Heart right ventricle (tissue), 16 donors: ENCODE measurements around the gene TSC1. TPM values are rescaled to one million over a fixed set of nuclear protein-coding genes. Genes with fewer than 3 reads are reported as not detected.

Experiments
- ATAC-seq, 8 donors: fragments of 200-7000 bp; cut with Tn5 transposase; one replicate each; pipeline ENCODE4 v1.9.1; 2020; ENCODE audit warnings: mild to moderate bottlenecking in 8 of 8, moderate library complexity in 8 of 8, moderate number of reproducible peaks in 1 of 8
- DNase-seq, 2 donors: peaks; one replicate each; pipeline ENCODE4 v3.0.0-alpha.2; 2020
- H3K27ac ChIP-seq, 10 donors: fragments of 200-600 bp; sonication (generic) in 2 of 10; one replicate each; pipeline versions ENCODE4 v1.5.0 to v1.8.0; 2020 to 2022; ENCODE audit warnings: mild to moderate bottlenecking in 3 of 10
- H3K27me3 ChIP-seq, 7 donors: fragments of 200-600 bp; one replicate each; pipeline ENCODE4 v1.8.0; 2021 to 2022; ENCODE audit warnings: mild to moderate bottlenecking in 2 of 7
- H3K36me3 ChIP-seq, 9 donors: fragments of 200-600 bp; sonication (generic) in 1 of 9; one replicate each; pipeline versions ENCODE4 v1.5.0 to v1.8.0; 2020 to 2022; ENCODE audit warnings: mild to moderate bottlenecking in 2 of 9
- H3K4me1 ChIP-seq, 9 donors: fragments of 200-600 bp; sonication (generic) in 1 of 9; one replicate each; pipeline versions ENCODE4 v1.5.0 to v1.8.0; 2020 to 2022; ENCODE audit warnings: mild to moderate bottlenecking in 4 of 9
- H3K4me3 ChIP-seq, 10 donors: fragments of 200-600 bp; sonication (generic) in 2 of 10; one replicate each; pipeline versions ENCODE4 v1.5.0 to v1.8.0; 2020 to 2022; ENCODE audit warnings: mild to moderate bottlenecking in 7 of 10, moderate library complexity in 2 of 10
- H3K9me3 ChIP-seq, 11 donors: fragments of 200-600 bp in 10 of 11; sonication (generic) in 2 of 11; one replicate each; pipeline versions ENCODE4 v1.5.0 to v1.8.0; 2013 to 2022; ENCODE audit warnings: mild to moderate bottlenecking in 2 of 11, control low read depth in 1 of 11, moderate library complexity in 1 of 11
- CTCF ChIP-seq, 9 donors: fragments of 200-600 bp; sonication (generic) in 2 of 9; IDR thresholded peaks; one replicate each; pipeline versions ENCODE4 v1.5.0 to v1.8.0; 2021 to 2022; ENCODE audit warnings: antibody characterized with exemption in 9 of 9, mild to moderate bottlenecking in 5 of 9, moderate library complexity in 1 of 9
- WGBS, 2 donors: extraction: QIAGEN DNeasy Blood & Tissue Kit; methylation state at CpG; one replicate each; pipeline ENCODE4 v1.1.7; 2013; ENCODE audit warnings: inconsistent platforms in 1 of 2; 5-methylcytosine and 5-hydroxymethylcytosine counted together
- intact Hi-C, 10 donors: fragments of 100-400 bp; cut with DNase I; formaldehyde crosslinking; loops; one replicate each; pipeline versions ENCODE4 v1.11.1 to v1.14.2; 2022
- polyA plus RNA-seq, 2 donors: library from polyadenylated mRNA; stranded (reverse); fragments of 200-250 nt; gene quantifications; one replicate each; pipeline ENCODE4 v1.2.3, GENCODE V29; 2013
- total RNA-seq, 10 donors: library from RNA; stranded (reverse); fragmentation: NEBNext Ultra II Directional in 3 of 10; extraction: Animal tissue kit (Norgen Biotek cat#: 25700) in 3 of 10; gene quantifications; one replicate each; pipeline versions ENCODE4 v1.2.1 to v1.2.4, GENCODE V29; 2021 to 2023
- donor health status: Arrhythmogenic right ventricular cardiomyopathy.
- donor health status: ischemic (EF 13 %, LVEDD 7.1; RV severe dilation, severe dysfunction).
- donor health status: healthy with polysubstance abuse.
- donor health status: DM: no; HTN: yes; CAD: no.
- donor health status: DM: no; HTN: no; CAD: no.
- donor health status: ischemic (EF 25% LVEDD 6.9; RV normal size, moderate dysfunction).
- donor health status: ischemic (EF 25% LVEDD 5.7; RV mildly dilated, moderate dysfunction).
- donor health status: healthy.
- donor health status: DM: yes; HTN: yes; CAD: no.
- donor health status: Ischemic cardiomyopathy.
- donor health status: ischemic (EF 35%, LVEDD 5.7; RV mildly dilated, moderate dysfunction).
- donor health status: nonischemic (EF 11% LVEDD 7.7; RV severe dilation, severe dysfunction).
- donor health status: DM: yes; HTN: yes; CAD: no.
- donor health status: PGD.
- donor health status: ischemic (EF 29% LVEDD 5.4; RV normal size, mild dysfunction).
- donor health status: nonischemic (EF 23%, LVEDD 6.1; RV moderate dilation, normal function).

TSC1 gene
- total and polyA plus RNA-seq, 12 donors: 7.7 to 72.9 (median 51.2) TPM

- peaks cover 0 to 81% (median 76%) of the 10 kb centered on the region in 7 donors for H3K27me3 ChIP-seq
- 74% methylated on average over 5 of the region's 5 CpGs for WGBS, 2 donors
Measured at GRCh38 chr9:132980157-132980556, 35.7 kb upstream of the TSC1 start.

GRCh38 chr9:132978451-132979131, 34.2 kb upstream of the TSC1 start, which contains the start of gene GFI1B:
Gene GFI1B, plus strand, starts transcription at chr9:132978694. Its CDS starts 7,985 bp downstream, at chr9:132986679.
- intact Hi-C loops: loop anchor here in 2 of 10 donors (10.0 kb wide), 2 partner anchors 174 to 564 kb away; partner anchors contain the start of gene CFAP77 (in 1 of the 2)
- DNase-seq: no peak
- WGBS, 2 donors: 18 to 19% methylated on average over 26 of the region's 26 CpGs
- Histone ChIP-seq H3K27me3 (peaks cover 0 to 74% (median 64%) of the 10 kb centered on the region in 7 donors), H3K9me3 (no peaks in the 10 kb centered on the region), H3K4me1 (peaks cover 0 to 5% (median 0%) of the 10 kb centered on the region in 9 donors), H3K4me3 (peak within 1 kb of the TSS in 1 of 10 donors; percentile 33), H3K27ac (no peak within 1 kb of the TSS), H3K36me3 (no peaks in the 10 kb centered on the region)
- ATAC-seq: no peak
- no peak for TF ChIP-seq CTCF (IDR thresholded peaks at IDR 0.05)

More at GRCh38 chr9:132980157-132980556, 35.7 kb upstream of the TSC1 start:
- Histone ChIP-seq H3K9me3 (no peaks in the 10 kb centered on the region), H3K4me1 (peaks cover 0 to 5% (median 0%) of the 10 kb centered on the region in 9 donors), H3K27ac (no peak overlapping the region), H3K4me3 (peak overlapping the region in 1 of 10 donors; percentile 33), H3K36me3 (no peaks in the 10 kb centered on the region)
- DNase-seq (no peak), ATAC-seq (no peak)
- TF ChIP-seq CTCF (IDR thresholded peaks at IDR 0.05): no peak
- intact Hi-C loops: no loop called here

DNA sequence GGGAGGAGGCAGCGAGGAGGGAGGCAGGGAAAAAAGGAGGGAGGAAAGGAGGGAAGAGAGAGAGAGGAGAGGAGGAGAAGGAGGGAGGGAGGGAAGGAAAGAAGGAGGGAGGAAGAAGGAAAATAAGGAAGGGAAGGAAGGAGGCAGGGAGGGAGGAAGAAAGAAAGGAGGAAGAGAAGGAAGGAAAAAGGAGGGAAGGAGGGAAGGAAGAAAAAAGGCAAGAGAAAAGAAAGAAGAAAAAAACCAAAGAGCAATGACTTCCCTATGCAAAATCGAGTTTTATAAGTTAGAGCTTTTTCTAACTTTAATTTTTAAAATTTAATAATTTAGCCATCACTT, 33.7 kb upstream of the TSC1 start:
- ATAC-seq (no peak), DNase-seq (no peak)
- H3K9me3 ChIP-seq: no peaks in the 10 kb centered on the region
- peaks cover 0 to 5% (median 0%) of the 10 kb centered on the region in 9 donors for H3K4me1 ChIP-seq
- no peak overlapping the region for H3K27ac ChIP-seq
- peaks cover under 1 to 79% (median 62%) of the 10 kb centered on the region in 7 donors for H3K27me3 ChIP-seq
- intact Hi-C loops: loop anchor here in 2 of 10 donors (10.0 kb wide), 2 partner anchors 173 to 563 kb away; partner anchors contain the start of gene CFAP77 (in 1 of the 2)
- no peaks in the 10 kb centered on the region for H3K36me3 ChIP-seq
- no peak for TF ChIP-seq CTCF (IDR thresholded peaks at IDR 0.05)
- 17 to 22% methylated on average over 2 of the region's 2 CpGs for WGBS, 2 donors
- H3K4me3 ChIP-seq: no peak overlapping the region

- Histone ChIP-seq H3K27ac (no peak overlapping the region), H3K9me3 (no peaks in the 10 kb centered on the region), H3K36me3 (no peaks in the 10 kb centered on the region), H3K4me3 (no peak overlapping the region), H3K4me1 (peaks cover 0 to 12% (median 3%) of the 10 kb centered on the region in 9 donors), H3K27me3 (peaks cover 3 to 68% (median 50%) of the 10 kb centered on the region in 7 donors)
- no peak for TF ChIP-seq CTCF (IDR thresholded peaks at IDR 0.05)
- no peak for ATAC-seq
- DNase-seq: no peak
- WGBS, 2 donors: 83 to 90% methylated on average over 3 of the region's 3 CpGs
- intact Hi-C loops: loop anchor here in 2 of 10 donors (10.0 kb wide), 2 partner anchors 172 to 562 kb away; partner anchors contain the start of gene CFAP77 (in 1 of the 2)
Measured at GRCh38 chr9:132976571-132976970, 32.2 kb upstream of the TSC1 start.
